Caco-2 (cell line): ENCODE data around the gene HMSD. TPM values are rescaled to one million over a fixed set of nuclear protein-coding genes. Genes with fewer than 3 reads are reported as not detected.

Experiments used
- BruUV-seq: library from RNA; stranded (reverse); fragments of 400-500 nt; replicated peaks from 2 replicates; lab custom pipeline; 2021; lab: Mats Ljungman, UMichigan
- CTCF ChIA-PET: fragments of 300-600 bp; sonication (Branson Sonifier 250); formaldehyde crosslinking; loops from one replicate; lab custom pipeline; 2022; ENCODE audit warnings: antibody characterized with exemption; lab: Charles Lee
- POLR2A ChIA-PET: fragments of 300-600 bp; sonication (Branson Sonifier 250); formaldehyde crosslinking; loops from one replicate; lab custom pipeline; 2022; ENCODE audit warnings: antibody characterized with exemption; lab: Charles Lee
- DNase-seq, 2 experiments: peaks; one replicate each; pipeline versions ENCODE4 v3.0.0 to v3.0.0-alpha.2; 2020 to 2022
- H3K27me3 ChIP-seq: replicated peaks from 2 replicates; pipeline ENCODE4 v1.6.0; 2011; ENCODE audit warnings: low read length; ENCODE audit not compliant: control insufficient read depth, insufficient read depth
- H3K36me3 ChIP-seq: 2 replicates; pipeline ENCODE4 v1.5.1; 2011; ENCODE audit warnings: low read length; ENCODE audit not compliant: control insufficient read depth, insufficient read depth
- H3K4me1 ChIP-seq: fragments of 250-450 bp; sonication (Bioruptor Pico); 2 replicates; pipeline ENCODE4 v1.5.1; 2020; ENCODE audit warnings: mild to moderate bottlenecking
- H3K4me3 ChIP-seq: 2 replicates; pipeline ENCODE4 v1.5.1; 2011; ENCODE audit warnings: low read depth, mild to moderate bottlenecking, control low read depth, low read length
- H3K9me3 ChIP-seq: fragments of 250-450 bp; sonication (Bioruptor Pico); 2 replicates; pipeline ENCODE4 v1.5.1; 2020; ENCODE audit warnings: mild to moderate bottlenecking, moderate library complexity
- H3K27ac Mint-ChIP-seq: one replicate; pipeline ENCODE4 v1.8.0; 2022; ENCODE audit warnings: mixed read lengths; ENCODE audit not compliant: unreplicated experiment
- H3K27me3 Mint-ChIP-seq: one replicate; pipeline ENCODE4 v1.8.0; 2022; ENCODE audit warnings: mixed read lengths; ENCODE audit not compliant: insufficient read depth, unreplicated experiment
- H3K36me3 Mint-ChIP-seq: one replicate; pipeline ENCODE4 v1.8.0; 2022; ENCODE audit warnings: mild to moderate bottlenecking, mixed read lengths; ENCODE audit not compliant: insufficient read depth, unreplicated experiment
- H3K4me1 Mint-ChIP-seq: one replicate; pipeline ENCODE4 v1.8.0; 2022; ENCODE audit warnings: low read depth, mixed read lengths; ENCODE audit not compliant: unreplicated experiment
- H3K4me3 Mint-ChIP-seq: one replicate; pipeline ENCODE4 v1.8.0; 2022; ENCODE audit warnings: mild to moderate bottlenecking, moderate library complexity, mixed read lengths; ENCODE audit not compliant: unreplicated experiment
- H3K9me3 Mint-ChIP-seq: one replicate; pipeline ENCODE4 v1.8.0; 2022; ENCODE audit warnings: mixed read lengths; ENCODE audit not compliant: unreplicated experiment
- intact Hi-C: fragments of 100-400 bp; cut with micrococcal nuclease; formaldehyde crosslinking; loops from one replicate; pipeline ENCODE4 v1.10.0; 2022; ENCODE audit not compliant: unreplicated experiment
- total RNA-seq: library from RNA; stranded (reverse); gene quantifications from 2 replicates; pipeline ENCODE4 v1.2.3, GENCODE V29; 2022
- TF ChIP-seq, protein P1 (sequence below), 2 experiments: fragments of 200-600 bp in 1 of 2; IDR thresholded peaks; 1 replicate in 1 of 2; 2 replicates in 1 of 2; pipeline versions ENCODE4 v1.5.1 to v1.8.0; 2011 to 2022; ENCODE audit warnings: antibody characterized with exemption in 1 of 2, control low read depth in 1 of 2, inconsistent platforms in 1 of 2, low read depth in 1 of 2, low read length in 1 of 2, mild to moderate bottlenecking in 1 of 2, moderate library complexity in 1 of 2; ENCODE audit not compliant: insufficient read depth in 1 of 2, severe bottlenecking in 1 of 2, unreplicated experiment in 1 of 2

HMSD gene
- total RNA-seq, 1 experiment from 2014 or later, result not detected

DNA sequence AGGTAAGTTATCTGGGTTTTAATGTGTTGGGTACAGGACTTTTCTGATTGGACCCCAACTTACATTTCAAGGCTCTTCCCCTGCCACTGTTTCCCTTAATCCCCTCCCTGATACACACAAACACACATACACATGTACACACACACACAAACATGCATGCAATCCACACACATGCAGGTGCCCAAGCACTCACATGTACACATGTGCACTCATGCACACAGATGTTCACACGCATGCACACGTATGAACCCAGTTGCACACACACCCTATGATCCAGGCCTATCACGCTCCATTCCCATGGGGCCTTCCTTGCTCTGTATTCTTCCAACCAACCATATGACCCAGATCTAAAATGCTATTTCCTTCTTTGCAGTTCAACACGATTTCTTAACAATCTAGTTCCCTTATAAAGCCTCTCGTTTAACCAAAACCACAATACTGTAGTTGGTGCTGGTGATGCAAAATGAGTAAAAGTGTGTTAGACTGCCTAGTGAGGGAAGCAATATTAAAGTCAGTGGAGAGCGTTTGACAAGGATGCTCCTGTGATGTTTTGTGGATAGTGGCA, 31.9 kb downstream of the HMSD start:
- Mint-ChIP-seq H3K27ac (no peak overlapping the region), H3K27me3 (no peaks in the 10 kb centered on the region), H3K9me3 (no peaks in the 10 kb centered on the region), H3K4me3 (no peak overlapping the region), H3K4me1 (no peaks in the 10 kb centered on the region), H3K36me3 (no peaks in the 10 kb centered on the region)
- no peaks in the 10 kb centered on the region for H3K9me3 ChIP-seq
- H3K4me1 ChIP-seq, result no peaks in the 10 kb centered on the region
- intact Hi-C loops, result no loop called here
- no peak overlapping the region for H3K4me3 ChIP-seq
- ChIA-PET CTCF (no interaction called here), POLR2A (no interaction called here)
- TF ChIP-seq, protein P1, sequence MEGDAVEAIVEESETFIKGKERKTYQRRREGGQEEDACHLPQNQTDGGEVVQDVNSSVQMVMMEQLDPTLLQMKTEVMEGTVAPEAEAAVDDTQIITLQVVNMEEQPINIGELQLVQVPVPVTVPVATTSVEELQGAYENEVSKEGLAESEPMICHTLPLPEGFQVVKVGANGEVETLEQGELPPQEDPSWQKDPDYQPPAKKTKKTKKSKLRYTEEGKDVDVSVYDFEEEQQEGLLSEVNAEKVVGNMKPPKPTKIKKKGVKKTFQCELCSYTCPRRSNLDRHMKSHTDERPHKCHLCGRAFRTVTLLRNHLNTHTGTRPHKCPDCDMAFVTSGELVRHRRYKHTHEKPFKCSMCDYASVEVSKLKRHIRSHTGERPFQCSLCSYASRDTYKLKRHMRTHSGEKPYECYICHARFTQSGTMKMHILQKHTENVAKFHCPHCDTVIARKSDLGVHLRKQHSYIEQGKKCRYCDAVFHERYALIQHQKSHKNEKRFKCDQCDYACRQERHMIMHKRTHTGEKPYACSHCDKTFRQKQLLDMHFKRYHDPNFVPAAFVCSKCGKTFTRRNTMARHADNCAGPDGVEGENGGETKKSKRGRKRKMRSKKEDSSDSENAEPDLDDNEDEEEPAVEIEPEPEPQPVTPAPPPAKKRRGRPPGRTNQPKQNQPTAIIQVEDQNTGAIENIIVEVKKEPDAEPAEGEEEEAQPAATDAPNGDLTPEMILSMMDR (IDR thresholded peaks at IDR 0.05; ENCODE audit: insufficient read depth in 1 of 2, low read depth in 1 of 2, low read length in 1 of 2, severe bottlenecking in 1 of 2, unreplicated experiment in 1 of 2), result no peak
- BruUV-seq, result no TSS peak
- H3K36me3 ChIP-seq, result no peaks in the 10 kb centered on the region
- no peaks in the 10 kb centered on the region for H3K27me3 ChIP-seq
- DNase-seq, result no peak

DNA sequence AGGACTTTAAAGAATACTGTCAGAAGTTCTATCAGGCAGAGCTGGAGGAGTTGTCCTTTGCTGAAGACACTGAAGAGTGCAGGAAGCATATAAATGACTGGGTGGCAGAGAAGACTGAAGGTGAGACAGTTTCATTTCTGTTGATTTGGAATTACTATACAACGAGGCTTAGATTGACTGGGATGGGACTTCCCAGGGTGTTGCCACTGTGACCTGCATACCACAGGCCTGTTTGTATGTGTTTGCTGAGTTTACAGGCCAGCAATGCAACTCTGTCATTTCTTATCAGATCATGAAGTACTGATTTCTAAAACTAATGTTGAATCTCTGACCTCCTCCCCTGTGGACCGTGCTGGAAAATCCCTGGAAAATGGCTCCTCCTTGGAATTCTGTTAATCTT, 32.6 kb downstream of the HMSD start:
- H3K4me3 ChIP-seq, result no peak overlapping the region
- Mint-ChIP-seq H3K27ac (no peak overlapping the region), H3K27me3 (no peaks in the 10 kb centered on the region), H3K4me3 (no peak overlapping the region), H3K4me1 (no peaks in the 10 kb centered on the region), H3K36me3 (no peaks in the 10 kb centered on the region), H3K9me3 (no peaks in the 10 kb centered on the region)
- no peaks in the 10 kb centered on the region for H3K9me3 ChIP-seq
- no TSS peak for BruUV-seq
- no peaks in the 10 kb centered on the region for H3K27me3 ChIP-seq
- H3K4me1 ChIP-seq, result no peaks in the 10 kb centered on the region
- ChIA-PET POLR2A (no interaction called here), CTCF (no interaction called here)
- intact Hi-C loops, result no loop called here
- DNase-seq, result no peak
- TF ChIP-seq, protein P1 (IDR thresholded peaks at IDR 0.05; ENCODE audit: insufficient read depth in 1 of 2, low read depth in 1 of 2, low read length in 1 of 2, severe bottlenecking in 1 of 2, unreplicated experiment in 1 of 2), result no peak
- H3K36me3 ChIP-seq, result no peaks in the 10 kb centered on the region

DNA sequence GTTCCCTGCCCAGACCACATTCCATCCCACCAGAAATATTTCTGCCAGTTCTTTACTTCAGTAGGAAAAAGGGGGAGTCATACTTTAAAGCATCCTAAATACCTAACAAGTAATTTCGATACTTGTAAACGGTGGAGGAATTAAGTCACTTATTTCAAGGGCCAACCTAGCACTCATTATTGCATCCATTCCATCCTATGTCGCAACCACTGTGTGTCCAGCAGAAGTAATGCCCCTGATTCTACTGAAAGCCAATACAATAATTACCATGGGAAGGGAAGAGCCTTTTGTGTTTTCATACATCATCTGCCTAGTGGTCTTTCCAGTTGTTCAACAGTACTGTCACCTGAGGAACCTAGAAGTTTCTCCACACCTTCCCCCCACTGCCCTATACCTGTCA, 33.3 kb downstream of the HMSD start:
- H3K4me1 ChIP-seq, result no peaks in the 10 kb centered on the region
- ChIA-PET CTCF (no interaction called here), POLR2A (no interaction called here)
- H3K27me3 ChIP-seq, result no peaks in the 10 kb centered on the region
- TF ChIP-seq, protein P1 (IDR thresholded peaks at IDR 0.05; ENCODE audit: insufficient read depth in 1 of 2, low read depth in 1 of 2, low read length in 1 of 2, severe bottlenecking in 1 of 2, unreplicated experiment in 1 of 2), result no peak
- Mint-ChIP-seq H3K9me3 (no peaks in the 10 kb centered on the region), H3K27ac (no peak overlapping the region), H3K4me3 (no peak overlapping the region), H3K4me1 (no peaks in the 10 kb centered on the region), H3K27me3 (no peaks in the 10 kb centered on the region), H3K36me3 (no peaks in the 10 kb centered on the region)
- H3K36me3 ChIP-seq, result no peaks in the 10 kb centered on the region
- DNase-seq, result no peak
- no peaks in the 10 kb centered on the region for H3K9me3 ChIP-seq
- intact Hi-C loops, result no loop called here
- BruUV-seq, result no TSS peak
- H3K4me3 ChIP-seq, result no peak overlapping the region
